GF-D8 (cell line): ENCODE measurements around the gene STK32C.
"Not testable (repeated sequence)": the region's sequence is repeated elsewhere in the genome, so short reads cannot be mapped to it uniquely, and the experiment has no call there.

Experiments
- DNase-seq: peaks from one replicate; lab custom pipeline; 2025; lab: John Stamatoyannopoulos, UW

The STK32C gene

GRCh38 chr10:132167041-132167674 lies 140.6 kb downstream of the STK32C start:
- no peak for DNase-seq

GRCh38 chr10:132166216-132166950 lies 141.4 kb downstream of the STK32C start:
- DNase-seq = no peak

GRCh38 chr10:132165416-132165980 lies 142.3 kb downstream of the STK32C start:
- DNase-seq = no peak

GRCh38 chr10:132164761-132165278 lies 142.9 kb downstream of the STK32C start:
- DNase-seq = no peak

GRCh38 chr10:132163826-132164515 lies 143.8 kb downstream of the STK32C start:
- DNase-seq = no peak

GRCh38 chr10:132163278-132163765 lies 144.4 kb downstream of the STK32C start:
- DNase-seq = no peak

- no peak for DNase-seq
Measured at GRCh38 chr10:132162590-132163277, 145.0 kb downstream of the STK32C start.

GRCh38 chr10:132162021-132162531 lies 145.7 kb downstream of the STK32C start:
- no peak for DNase-seq

- not testable (repeated sequence) for DNase-seq
Measured at GRCh38 chr10:132160834-132161622, 146.7 kb downstream of the STK32C start.

- not testable (repeated sequence) for DNase-seq
Measured at GRCh38 chr10:132160231-132160630, 147.5 kb downstream of the STK32C start.

- not testable (repeated sequence) for DNase-seq
Measured at GRCh38 chr10:132159302-132160230, 148.2 kb downstream of the STK32C start.

GRCh38 chr10:132158823-132159222 lies 148.9 kb downstream of the STK32C start:
- no peak for DNase-seq

- no peak for DNase-seq
Measured at GRCh38 chr10:132158122-132158741, 149.5 kb downstream of the STK32C start.
